WTC11 (cell line): Measurements from ENCODE around the gene GAA. TPM values are rescaled to one million over a fixed set of nuclear protein-coding genes. Genes with fewer than 3 reads are reported as not detected.

Source experiments
- ATAC-seq: fragments of 200-7000 bp; cut with Tn5 transposase; 2 replicates; pipeline ENCODE4 v1.10.0; 2021; ENCODE audit warnings: mild to moderate bottlenecking, moderate library complexity
- CTCF ChIA-PET: fragments of 300-600 bp; sonication (Branson Sonifier 250); formaldehyde crosslinking; loops from one replicate; lab custom pipeline; 2021; ENCODE audit warnings: antibody characterized with exemption; lab: Charles Lee
- POLR2A ChIA-PET: fragments of 350-600 bp; sonication (Branson Sonifier 250); formaldehyde crosslinking; loops from one replicate; lab custom pipeline; 2021; ENCODE audit warnings: antibody characterized with exemption; lab: Charles Lee
- DNase-seq: peaks from one replicate; pipeline ENCODE4 v3.0.0; 2021; ENCODE audit warnings: low spot score
- H3K27ac Mint-ChIP-seq: 2 replicates; pipeline ENCODE4 v1.8.0; 2021; ENCODE audit warnings: mixed read lengths
- H3K27me3 Mint-ChIP-seq: 2 replicates; pipeline ENCODE4 v1.8.0; 2021; ENCODE audit warnings: low read depth, mild to moderate bottlenecking, moderate library complexity, mixed read lengths
- H3K36me3 Mint-ChIP-seq: 2 replicates; pipeline ENCODE4 v1.8.0; 2021; ENCODE audit warnings: mixed read lengths
- H3K4me1 Mint-ChIP-seq: 2 replicates; pipeline ENCODE4 v1.8.0; 2022; ENCODE audit warnings: mixed read lengths
- H3K4me3 Mint-ChIP-seq: 2 replicates; pipeline ENCODE4 v1.8.0; 2021; ENCODE audit warnings: mild to moderate bottlenecking, moderate library complexity, mixed read lengths
- H3K9me3 Mint-ChIP-seq: 2 replicates; pipeline ENCODE4 v1.8.0; 2021; ENCODE audit warnings: mixed read lengths
- ATF1 ChIP-seq: sonication (generic); formaldehyde crosslinking; IDR thresholded peaks from 2 replicates; pipeline ENCODE4 v1.8.1; 2023; ENCODE audit warnings: mild to moderate bottlenecking, moderate library complexity, missing genetic modification reagents
- ATF3 ChIP-seq: sonication (generic); formaldehyde crosslinking; conservative IDR thresholded peaks from 2 replicates; pipeline ENCODE4 v1.8.1; 2022; ENCODE audit warnings: mild to moderate bottlenecking, missing genetic modification reagents
- ATF6 ChIP-seq: sonication (generic); formaldehyde crosslinking; IDR thresholded peaks from 2 replicates; pipeline ENCODE4 v1.8.1; 2023; ENCODE audit warnings: mild to moderate bottlenecking, missing genetic modification reagents
- CBFB ChIP-seq: sonication (generic); formaldehyde crosslinking; IDR thresholded peaks from 2 replicates; pipeline ENCODE4 v1.8.1; 2022; ENCODE audit warnings: mild to moderate bottlenecking, low read depth, missing genetic modification reagents
- CREB1 ChIP-seq: sonication (generic); formaldehyde crosslinking; IDR thresholded peaks from 2 replicates; pipeline ENCODE4 v1.8.0; 2023; ENCODE audit warnings: mild to moderate bottlenecking, missing genetic modification reagents
- CREM ChIP-seq: sonication (generic); formaldehyde crosslinking; IDR thresholded peaks from 2 replicates; pipeline ENCODE4 v1.8.1; 2022; ENCODE audit warnings: mild to moderate bottlenecking, missing genetic modification reagents, moderate library complexity
- CTCF ChIP-seq: fragments of 200-600 bp; IDR thresholded peaks from 2 replicates; pipeline ENCODE4 v1.8.0; 2022; ENCODE audit warnings: antibody characterized with exemption
- E2F4 ChIP-seq: sonication (generic); formaldehyde crosslinking; IDR thresholded peaks from 2 replicates; pipeline ENCODE4 v1.8.1; 2022; ENCODE audit warnings: low read depth, mild to moderate bottlenecking, moderate library complexity, missing genetic modification reagents, borderline replicate concordance
- ETV6 ChIP-seq: sonication (generic); formaldehyde crosslinking; IDR thresholded peaks from 2 replicates; pipeline ENCODE4 v1.8.1; 2022; ENCODE audit warnings: mild to moderate bottlenecking, missing genetic modification reagents
- GTF2I ChIP-seq: fragments of 250-450 bp; sonication (Bioruptor Pico); conservative IDR thresholded peaks from 2 replicates; pipeline ENCODE4 v1.4.0; 2021; ENCODE audit warnings: mild to moderate bottlenecking
- HMGA2 ChIP-seq: fragments of 250-450 bp; sonication (Bioruptor Pico); IDR thresholded peaks from 2 replicates; pipeline ENCODE4 v1.4.0; 2021; ENCODE audit warnings: mild to moderate bottlenecking, moderate library complexity
- HMGXB4 ChIP-seq: sonication (generic); formaldehyde crosslinking; IDR thresholded peaks from 2 replicates; pipeline ENCODE4 v1.8.1; 2023; ENCODE audit warnings: mild to moderate bottlenecking, moderate library complexity, missing genetic modification reagents
- JUN ChIP-seq: sonication (generic); formaldehyde crosslinking; IDR thresholded peaks from 2 replicates; pipeline ENCODE4 v1.8.0; 2023; ENCODE audit warnings: mild to moderate bottlenecking, missing genetic modification reagents
- NR1H2 ChIP-seq: sonication (generic); formaldehyde crosslinking; IDR thresholded peaks from 2 replicates; pipeline ENCODE4 v1.9.0; 2021; ENCODE audit warnings: mild to moderate bottlenecking, moderate library complexity, missing genetic modification reagents
- RORB ChIP-seq: fragments of 250-450 bp; sonication (Bioruptor Pico); IDR thresholded peaks from 2 replicates; pipeline ENCODE4 v1.9.0; 2021; ENCODE audit warnings: mild to moderate bottlenecking
- SOX15 ChIP-seq: fragments of 250-450 bp; sonication (Bioruptor Pico); IDR thresholded peaks from 2 replicates; pipeline ENCODE4 v1.9.0; 2021; ENCODE audit warnings: mild to moderate bottlenecking
- TEAD4 ChIP-seq: sonication (generic); formaldehyde crosslinking; IDR thresholded peaks from 2 replicates; pipeline ENCODE4 v1.8.0; 2022; ENCODE audit warnings: mild to moderate bottlenecking, missing genetic modification reagents
- TP53 ChIP-seq: sonication (generic); formaldehyde crosslinking; IDR thresholded peaks from 2 replicates; pipeline ENCODE4 v1.8.1; 2023; ENCODE audit warnings: mild to moderate bottlenecking, missing genetic modification reagents
- USF1 ChIP-seq: sonication (generic); formaldehyde crosslinking; IDR thresholded peaks from 2 replicates; pipeline ENCODE4 v1.8.0; 2022; ENCODE audit warnings: mild to moderate bottlenecking, missing genetic modification reagents
- ZBTB43 ChIP-seq: sonication (generic); formaldehyde crosslinking; IDR thresholded peaks from 2 replicates; pipeline ENCODE4 v1.8.1; 2023; ENCODE audit warnings: mild to moderate bottlenecking, missing genetic modification reagents
- ZNF416 ChIP-seq: fragments of 250-450 bp; sonication (Bioruptor Pico); IDR thresholded peaks from 2 replicates; pipeline ENCODE4 v1.9.0; 2021; ENCODE audit warnings: mild to moderate bottlenecking, inconsistent platforms
- ZNF532 ChIP-seq: fragments of 250-450 bp; sonication (Bioruptor Pico); IDR thresholded peaks from 2 replicates; pipeline ENCODE4 v1.9.0; 2021; ENCODE audit warnings: mild to moderate bottlenecking, borderline replicate concordance
- ZNF671 ChIP-seq: fragments of 250-450 bp; sonication (Bioruptor Pico); IDR thresholded peaks from 2 replicates; pipeline ENCODE4 v1.8.0; 2021; ENCODE audit warnings: mild to moderate bottlenecking
- total RNA-seq: library from RNA; stranded (reverse); gene quantifications from 3 replicates; pipeline ENCODE4 v1.2.3, GENCODE V29; 2021

The GAA gene
- total RNA-seq, 1 experiment from 2014 or later = 91.6 TPM

- no peak for DNase-seq
- no peaks in the 10 kb centered on the region for H3K9me3 Mint-ChIP-seq
- peaks cover 22% of the 10 kb centered on the region for H3K4me1 Mint-ChIP-seq
- peak overlapping the region; percentile 77 for H3K4me3 Mint-ChIP-seq
- ChIA-PET CTCF (interaction anchor here (0.6 to 5.6 kb wide), 8 partner anchors 20 to 215 kb away, joined by 3 to 35 read pairs (median 4); partner anchors contain the start of gene GAA), POLR2A (interaction anchor here (0.6 to 1.4 kb wide), 6 partner anchors 13 to 209 kb away, joined by 3 to 5 read pairs (median 4); partner anchors contain the start of gene GAA)
- no peak for ATAC-seq
- H3K27ac Mint-ChIP-seq = peak overlapping the region; percentile 68
- peaks cover 30% of the 10 kb centered on the region for H3K36me3 Mint-ChIP-seq
- no peaks in the 10 kb centered on the region for H3K27me3 Mint-ChIP-seq
- TF ChIP-seq ZNF671 (CRISPR knock-in tag) (no peak), ATF1 (0 out of 2 replicates have a peak, but pooled peaks have one; percentile 22), CBFB (CRISPR knock-in tag) (peak; percentile 35; the same call in 1 of the 2 replicates), NR1H2 (CRISPR knock-in tag) (no peak), HMGXB4 (CRISPR knock-in tag) (no peak), USF1 (CRISPR knock-in tag) (no peak), GTF2I (no peak), ZNF416 (CRISPR knock-in tag) (no peak), ZBTB43 (CRISPR knock-in tag) (no peak), ATF6 (CRISPR knock-in tag) (no peak), CREB1 (CRISPR knock-in tag) (no peak), E2F4 (no peak), CREM (no peak), TEAD4 (no peak), CTCF (no peak), SOX15 (CRISPR knock-in tag) (no peak), HMGA2 (CRISPR knock-in tag) (no peak), ETV6 (CRISPR knock-in tag) (no peak), ZNF532 (CRISPR knock-in tag) (no peak), TP53 (CRISPR knock-in tag) (no peak), RORB (CRISPR knock-in tag) (no peak), JUN (0 out of 2 replicates have a peak, but pooled peaks have one; percentile 54), ATF3 (CRISPR knock-in tag) (no peak)
Measured at GRCh38 chr17:80146121-80147034, 45.0 kb downstream of the GAA start.
